Body of pancreas (tissue), 4 donors: ENCODE data around the gene PCBP3. TPM values are rescaled to one million over a fixed set of nuclear protein-coding genes. Genes with fewer than 3 reads are reported as not detected.

Experiments used
- ATAC-seq: fragments of 150-250 bp; one replicate; pipeline ENCODE4 v1.9.1; 2016
- DNase-seq, 4 donors: peaks; one replicate each; pipeline ENCODE4 v3.0.0-alpha.2; 2019
- H3K27ac ChIP-seq, 4 donors: fragments of 200-600 bp; sonication (generic); 1 replicate in 3 of 4; 2 replicates in 1 of 4; pipeline versions ENCODE4 v1.5.1 to v1.6.1; 2016 to 2019; ENCODE audit warnings: mild to moderate bottlenecking in 1 of 4, mixed read lengths in 1 of 4, moderate library complexity in 1 of 4
- H3K27me3 ChIP-seq, 2 donors: fragments of 200-600 bp; sonication (generic); one replicate each; pipeline ENCODE4 v1.6.0; 2016; ENCODE audit warnings: mild to moderate bottlenecking in 1 of 2
- H3K36me3 ChIP-seq, 2 donors: fragments of 200-600 bp; sonication (generic); replicated peaks in 1 of 2; 2 replicates each; pipeline ENCODE4 v1.5.1; 2016; ENCODE audit warnings: low read depth in 2 of 2; ENCODE audit not compliant: insufficient read depth in 1 of 2
- H3K4me1 ChIP-seq: fragments of 200-600 bp; sonication (generic); one replicate; pipeline ENCODE4 v1.6.0; 2016
- H3K4me3 ChIP-seq, 2 donors: fragments of 200-600 bp; sonication (generic); 1 replicate in 1 of 2; 2 replicates in 1 of 2; pipeline ENCODE4 v1.5.1; 2016 to 2019
- H3K9me3 ChIP-seq, 3 donors: fragments of 200-600 bp; sonication (generic); 1 replicate in 2 of 3; 2 replicates in 1 of 3; pipeline ENCODE4 v1.5.1; 2016
- POLR2A ChIP-seq, 3 donors: fragments of 450-650 bp; IDR thresholded peaks; one replicate each; pipeline ENCODE4 v1.6.1; 2016; ENCODE audit warnings: antibody characterized with exemption in 3 of 3, mild to moderate bottlenecking in 2 of 3
- WGBS, 2 donors: methylation state at CpG; one replicate each; pipeline ENCODE4 v1.1.5; 2017; 5-methylcytosine and 5-hydroxymethylcytosine counted together
- intact Hi-C: fragments of 100-400 bp; cut with DNase I; formaldehyde crosslinking; loops from one replicate; pipeline ENCODE4 v1.15.1; 2023
- total RNA-seq, 2 donors: library from RNA; depleted of rRNA; stranded (reverse); fragments of >200 nt; gene quantifications; one replicate each; pipeline ENCODE4 v1.1.0, GENCODE V29; 2016
- TF ChIP-seq, protein P1 (sequence below), 7 experiments: fragments of 450-650 bp in 4 of 7; fragments of 200-600 bp in 3 of 7; sonication (generic) in 3 of 7; IDR thresholded peaks; one replicate each; pipeline ENCODE4 v1.5.1; 2016 to 2019; ENCODE audit warnings: antibody characterized with exemption in 7 of 7

Gene PCBP3
- total RNA-seq, 2 donors from 2014 or later, result 1.3 to 4.6 TPM

DNA sequence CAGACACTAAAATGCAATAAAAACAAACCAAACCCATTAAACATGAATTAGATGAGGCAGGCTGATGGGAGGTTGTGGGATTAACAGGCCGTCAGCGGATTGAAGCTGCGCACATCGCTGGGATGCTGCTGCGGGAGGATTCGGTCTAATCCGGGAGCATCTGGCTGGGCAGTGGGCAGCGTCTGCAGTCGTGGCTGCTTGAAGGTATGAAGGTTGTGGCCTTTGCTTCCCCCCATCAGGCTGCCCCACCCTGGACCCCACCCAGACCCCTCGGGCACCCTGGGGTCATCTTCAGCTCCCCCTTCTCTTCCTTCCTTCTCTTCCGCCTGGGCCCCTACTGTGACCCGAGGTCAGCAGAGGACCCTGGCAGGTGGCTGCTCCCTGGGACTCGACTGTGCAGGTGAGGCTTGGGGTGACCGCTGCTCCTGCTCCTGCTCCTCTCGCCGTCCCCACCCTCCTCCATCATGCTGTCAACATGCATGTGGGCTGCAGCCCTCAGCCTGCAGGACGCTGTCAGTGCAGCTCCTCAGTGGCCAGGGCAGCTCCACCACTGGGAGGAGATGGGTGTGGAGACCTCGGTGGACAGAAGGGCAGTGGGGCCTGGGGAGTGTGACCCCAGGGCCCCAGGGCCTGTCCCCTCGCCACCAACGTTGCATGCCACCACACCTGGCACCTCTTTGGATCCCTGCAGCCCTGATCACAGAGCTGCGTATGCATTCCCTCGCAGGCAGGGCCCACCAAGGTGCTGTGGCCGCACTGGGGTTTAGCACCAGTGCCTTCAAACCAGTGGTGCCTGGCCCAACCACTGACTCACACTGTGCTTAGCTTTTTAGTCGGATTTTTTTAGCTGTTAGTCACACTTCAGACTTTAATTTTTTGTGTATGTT is 225.8 kb downstream of the PCBP3 start:
- TF ChIP-seq POLR2A (IDR thresholded peaks at IDR 0.05), result no peak
- TF ChIP-seq, protein P1, sequence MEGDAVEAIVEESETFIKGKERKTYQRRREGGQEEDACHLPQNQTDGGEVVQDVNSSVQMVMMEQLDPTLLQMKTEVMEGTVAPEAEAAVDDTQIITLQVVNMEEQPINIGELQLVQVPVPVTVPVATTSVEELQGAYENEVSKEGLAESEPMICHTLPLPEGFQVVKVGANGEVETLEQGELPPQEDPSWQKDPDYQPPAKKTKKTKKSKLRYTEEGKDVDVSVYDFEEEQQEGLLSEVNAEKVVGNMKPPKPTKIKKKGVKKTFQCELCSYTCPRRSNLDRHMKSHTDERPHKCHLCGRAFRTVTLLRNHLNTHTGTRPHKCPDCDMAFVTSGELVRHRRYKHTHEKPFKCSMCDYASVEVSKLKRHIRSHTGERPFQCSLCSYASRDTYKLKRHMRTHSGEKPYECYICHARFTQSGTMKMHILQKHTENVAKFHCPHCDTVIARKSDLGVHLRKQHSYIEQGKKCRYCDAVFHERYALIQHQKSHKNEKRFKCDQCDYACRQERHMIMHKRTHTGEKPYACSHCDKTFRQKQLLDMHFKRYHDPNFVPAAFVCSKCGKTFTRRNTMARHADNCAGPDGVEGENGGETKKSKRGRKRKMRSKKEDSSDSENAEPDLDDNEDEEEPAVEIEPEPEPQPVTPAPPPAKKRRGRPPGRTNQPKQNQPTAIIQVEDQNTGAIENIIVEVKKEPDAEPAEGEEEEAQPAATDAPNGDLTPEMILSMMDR (IDR thresholded peaks at IDR 0.05), result no peak
- Histone ChIP-seq H3K36me3 (no peaks in the 10 kb centered on the region), H3K27ac (no peak overlapping the region), H3K27me3 (no peaks in the 10 kb centered on the region), H3K4me1 (no peaks in the 10 kb centered on the region), H3K4me3 (no peak overlapping the region), H3K9me3 (no peaks in the 10 kb centered on the region)
- WGBS, 2 donors, result 70 to 73% methylated on average over 22 to 23 of the region's 24 CpGs
- intact Hi-C loops, result no loop called here
- ATAC-seq, result no peak
- DNase-seq, result peak in 1 of 4 donors; percentile 2

DNA sequence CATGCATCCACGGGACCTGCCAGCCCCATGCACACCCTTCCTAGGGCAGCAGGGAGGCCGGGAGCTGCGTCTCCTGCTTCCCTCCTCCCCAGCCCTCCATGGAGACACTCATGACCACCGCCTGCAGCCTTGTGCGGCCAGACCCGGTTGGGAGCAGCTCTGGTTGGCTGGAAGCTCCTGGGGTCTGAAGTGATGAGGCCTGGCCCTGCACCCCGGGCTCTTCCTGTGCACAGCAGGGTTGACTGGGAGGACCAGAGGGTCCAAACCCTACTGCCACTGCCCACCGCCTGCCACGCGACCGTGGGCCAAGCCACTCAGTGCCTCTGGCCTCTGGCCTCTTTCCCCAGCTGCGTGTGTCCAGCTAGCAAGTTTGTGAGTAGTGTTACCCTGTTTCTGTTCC is 226.9 kb downstream of the PCBP3 start:
- intact Hi-C loops, result no loop called here
- 68 to 76% methylated on average over 9 to 10 of the region's 12 CpGs for WGBS, 2 donors
- Histone ChIP-seq H3K4me3 (no peak overlapping the region), H3K27me3 (no peaks in the 10 kb centered on the region), H3K36me3 (no peaks in the 10 kb centered on the region), H3K9me3 (no peaks in the 10 kb centered on the region), H3K27ac (no peak overlapping the region), H3K4me1 (no peaks in the 10 kb centered on the region)
- TF ChIP-seq, protein P1 (IDR thresholded peaks at IDR 0.05), result no peak
- TF ChIP-seq POLR2A (IDR thresholded peaks at IDR 0.05), result no peak
- DNase-seq (no peak), ATAC-seq (no peak)

DNA sequence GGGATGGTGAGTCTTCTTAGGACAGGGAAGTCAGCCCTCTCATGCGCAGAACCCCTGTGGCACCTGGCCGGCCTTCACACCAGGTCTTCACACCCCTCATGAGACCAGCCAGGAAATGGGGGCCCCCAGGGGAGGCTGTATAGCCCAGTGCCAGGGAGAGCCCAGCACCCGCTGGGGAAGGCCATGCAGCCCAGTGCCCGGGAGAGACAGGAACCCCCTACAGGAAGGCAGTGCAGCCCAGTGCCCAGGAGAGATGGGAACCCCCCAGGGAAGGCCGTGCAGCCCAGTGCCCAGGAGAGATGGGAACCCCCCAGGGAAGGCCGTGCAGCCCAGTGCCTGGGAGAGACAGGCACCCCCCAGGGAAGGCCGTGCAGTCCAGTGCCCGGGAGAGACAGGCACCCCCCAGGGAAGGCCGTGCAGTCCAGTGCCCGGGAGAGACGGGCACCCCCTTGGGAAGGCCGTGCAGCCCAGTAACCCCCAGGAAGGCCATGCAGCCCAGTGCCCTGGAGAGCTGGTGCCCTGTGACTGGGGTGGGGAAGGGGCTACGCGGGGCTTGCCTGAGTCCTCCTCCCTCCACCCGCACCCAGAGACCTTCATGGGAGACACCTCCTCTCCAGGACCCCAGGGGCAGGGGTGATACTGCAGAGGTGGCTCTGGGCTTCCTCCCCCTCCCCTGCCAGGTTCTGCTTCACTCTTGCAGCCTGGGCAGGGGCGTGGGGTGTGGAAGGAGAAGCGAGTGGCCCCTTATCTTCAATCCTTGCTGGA is 227.5 kb downstream of the PCBP3 start:
- no peak for ATAC-seq
- no peaks in the 10 kb centered on the region for H3K36me3 ChIP-seq
- no peak for DNase-seq
- TF ChIP-seq, protein P1 (IDR thresholded peaks at IDR 0.05), result no peak
- TF ChIP-seq POLR2A (IDR thresholded peaks at IDR 0.05), result no peak
- H3K27me3 ChIP-seq, result no peaks in the 10 kb centered on the region
- no peaks in the 10 kb centered on the region for H3K9me3 ChIP-seq
- intact Hi-C loops, result no loop called here
- H3K4me3 ChIP-seq, result no peak overlapping the region
- WGBS, 2 donors, result 61 to 78% methylated on average over 3 to 17 of the region's 17 CpGs
- no peaks in the 10 kb centered on the region for H3K4me1 ChIP-seq
- H3K27ac ChIP-seq, result no peak overlapping the region

DNA sequence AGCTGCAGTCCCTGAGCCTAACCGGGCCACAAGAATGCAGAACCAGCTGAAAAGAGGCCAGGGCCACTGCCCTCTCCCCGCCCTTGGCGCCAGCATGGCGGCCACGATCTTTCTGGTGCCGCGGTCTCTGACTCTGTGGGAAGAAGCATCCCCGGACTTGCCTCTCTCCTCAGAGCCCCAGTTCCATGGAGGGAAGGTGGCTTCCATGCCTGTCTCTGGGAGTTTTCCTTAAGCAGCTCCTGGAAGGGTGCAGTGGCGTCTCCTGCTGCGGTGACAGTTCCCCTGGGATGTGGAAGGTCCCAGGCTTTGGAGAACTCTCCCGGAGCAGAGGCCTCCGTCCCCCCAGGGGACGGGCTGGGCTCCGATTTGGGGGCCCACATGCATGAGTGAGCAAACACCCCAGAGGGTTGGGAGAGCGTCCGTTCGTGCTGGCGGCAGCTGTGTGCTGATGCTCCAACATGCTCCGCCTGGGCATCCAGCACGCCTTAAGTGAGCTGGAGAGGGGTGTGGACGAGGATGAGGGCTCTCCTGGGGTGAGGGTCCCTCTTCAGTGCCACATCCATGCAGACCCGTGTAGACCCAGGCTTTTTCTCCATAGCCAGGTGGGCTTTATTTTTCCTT is 228.2 kb downstream of the PCBP3 start:
- no peaks in the 10 kb centered on the region for H3K9me3 ChIP-seq
- H3K36me3 ChIP-seq, result no peaks in the 10 kb centered on the region
- H3K27me3 ChIP-seq, result no peaks in the 10 kb centered on the region
- H3K27ac ChIP-seq, result no peak overlapping the region
- 71 to 77% methylated on average over 22 of the region's 22 CpGs for WGBS, 2 donors
- DNase-seq (peak in 1 of 4 donors; percentile 1), ATAC-seq (no peak)
- intact Hi-C loops, result no loop called here
- TF ChIP-seq, protein P1 (IDR thresholded peaks at IDR 0.05), result no peak
- TF ChIP-seq POLR2A (IDR thresholded peaks at IDR 0.05), result no peak
- no peak overlapping the region for H3K4me3 ChIP-seq
- H3K4me1 ChIP-seq, result no peaks in the 10 kb centered on the region
